Hepatocyte (in vitro differentiated cells): ENCODE data around the gene EPS8L1. TPM values are rescaled to one million over a fixed set of nuclear protein-coding genes. Genes with fewer than 3 reads are reported as not detected.

Experiments
- DNase-seq: peaks from one replicate; pipeline ENCODE4 v3.0.0-alpha.2; 2016; ENCODE audit warnings: low spot score
- H2AFZ ChIP-seq: fragments of 200-600 bp; sonication (generic); 2 replicates; pipeline ENCODE4 v1.6.0; 2016; ENCODE audit warnings: antibody characterized with exemption, mild to moderate bottlenecking
- H3K27ac ChIP-seq: fragments of 200-600 bp; sonication (generic); 2 replicates; pipeline ENCODE4 v1.5.1; 2016; ENCODE audit warnings: mild to moderate bottlenecking
- H3K27me3 ChIP-seq: fragments of 200-600 bp; sonication (generic); 2 replicates; pipeline ENCODE4 v1.6.1; 2016
- H3K36me3 ChIP-seq: fragments of 200-600 bp; sonication (generic); replicated peaks from 2 replicates; pipeline ENCODE4 v1.5.1; 2016; ENCODE audit warnings: low read depth; ENCODE audit not compliant: insufficient read depth
- H3K4me1 ChIP-seq: fragments of 200-600 bp; sonication (generic); 2 replicates; pipeline ENCODE4 v1.5.1; 2016; ENCODE audit warnings: mild to moderate bottlenecking, moderate library complexity; ENCODE audit not compliant: insufficient read depth
- H3K4me2 ChIP-seq: fragments of 200-600 bp; sonication (generic); 2 replicates; pipeline ENCODE4 v1.6.0; 2016
- H3K4me3 ChIP-seq: fragments of 200-600 bp; sonication (generic); 2 replicates; pipeline ENCODE4 v1.5.1; 2016; ENCODE audit warnings: mild to moderate bottlenecking
- H3K79me2 ChIP-seq: fragments of 200-600 bp; sonication (generic); 2 replicates; pipeline ENCODE4 v1.6.0; 2017; ENCODE audit warnings: mild to moderate bottlenecking
- H3K9me2 ChIP-seq: fragments of 200-600 bp; sonication (generic); replicated peaks from 2 replicates; pipeline ENCODE4 v1.6.0; 2017; ENCODE audit warnings: mild to moderate bottlenecking; ENCODE audit not compliant: insufficient read depth
- H3K9me3 ChIP-seq: fragments of 200-600 bp; sonication (generic); 2 replicates; pipeline ENCODE4 v1.5.1; 2016; ENCODE audit warnings: low read depth, mild to moderate bottlenecking
- H4K20me1 ChIP-seq: fragments of 200-600 bp; sonication (generic); 2 replicates; pipeline ENCODE4 v1.6.0; 2016; ENCODE audit warnings: mild to moderate bottlenecking; ENCODE audit not compliant: insufficient read depth, poor library complexity, severe bottlenecking
- CTCF ChIP-seq: fragments of 200-600 bp; sonication (generic); IDR thresholded peaks from 2 replicates; pipeline ENCODE4 v1.5.1; 2016; ENCODE audit warnings: antibody characterized with exemption, mild to moderate bottlenecking; ENCODE audit not compliant: poor library complexity
- EZH2 ChIP-seq: fragments of 200-600 bp; sonication (generic); IDR thresholded peaks from 2 replicates; pipeline ENCODE4 v1.6.1; 2016; ENCODE audit warnings: antibody characterized with exemption, mild to moderate bottlenecking, borderline replicate concordance
- EZH2phosphoT487 ChIP-seq: fragments of 200-600 bp; sonication (generic); IDR thresholded peaks from one replicate; pipeline ENCODE4 v1.6.1; 2018; ENCODE audit warnings: antibody characterized with exemption, mild to moderate bottlenecking, low read depth, moderate library complexity; ENCODE audit not compliant: unreplicated experiment, severe bottlenecking
- WGBS: methylation state at CpG from one replicate; pipeline ENCODE4 v1.1.6; 2016; ENCODE audit warnings: low lambda C conversion rate; ENCODE audit errors: missing lambda C conversion rate; 5-methylcytosine and 5-hydroxymethylcytosine counted together
- polyA plus RNA-seq: library from polyadenylated mRNA; unstranded; fragments of >200 nt; fragmentation: Nextera tagmentation; extraction: Ambion mirVana; gene quantifications from 2 replicates; pipeline ENCODE4 v1.2.1, GENCODE V29; 2016
- total RNA-seq: library from RNA; depleted of rRNA; stranded (reverse); fragments of >200 nt; gene quantifications from 2 replicates; pipeline ENCODE4 v1.2.3, GENCODE V29; 2014

Gene EPS8L1
- total and polyA plus RNA-seq, 2 experiments from 2014 or later = 20.5 to 33.8 TPM

- DNase-seq = no peak
- Histone ChIP-seq H3K79me2 (peaks cover 62% of the 10 kb centered on the region), H3K27me3 (no peaks in the 10 kb centered on the region), H3K9me3 (no peaks in the 10 kb centered on the region), H3K4me3 (no peak overlapping the region), H3K27ac (no peak overlapping the region), H3K36me3 (no peaks in the 10 kb centered on the region), H2AFZ (no peak overlapping the region), H4K20me1 (peaks cover 39% of the 10 kb centered on the region), H3K4me1 (peaks cover 29% of the 10 kb centered on the region), H3K9me2 (no peaks in the 10 kb centered on the region), H3K4me2 (no peak overlapping the region)
- WGBS = 94% methylated on average over 20 of the region's 21 CpGs
- no peak for TF ChIP-seq CTCF
- TF ChIP-seq EZH2phosphoT487 = no peak
- no peak for TF ChIP-seq EZH2
These were observed 35.7 kb downstream of the EPS8L1 start for GRCh38 chr19:55111238-55111831.

GRCh38 chr19:55112246-55112776 lies 36.6 kb downstream of the EPS8L1 start:
- peaks cover 29% of the 10 kb centered on the region for H3K4me1 ChIP-seq
- no peaks in the 10 kb centered on the region for H3K9me3 ChIP-seq
- H3K36me3 ChIP-seq = no peaks in the 10 kb centered on the region
- peak overlapping the region; percentile 71 for H3K4me2 ChIP-seq
- H3K27ac ChIP-seq = peak overlapping the region; percentile 95
- no peak overlapping the region for H2AFZ ChIP-seq
- H3K27me3 ChIP-seq = no peaks in the 10 kb centered on the region
- peaks cover 42% of the 10 kb centered on the region for H4K20me1 ChIP-seq
- no peaks in the 10 kb centered on the region for H3K9me2 ChIP-seq
- peaks cover 65% of the 10 kb centered on the region for H3K79me2 ChIP-seq
- peak; percentile 5 for DNase-seq
- 94% methylated on average over 25 of the region's 25 CpGs for WGBS
- H3K4me3 ChIP-seq = no peak overlapping the region
- TF ChIP-seq EZH2 = no peak
- TF ChIP-seq EZH2phosphoT487 = no peak
- no peak for TF ChIP-seq CTCF

- Histone ChIP-seq H3K4me3 (no peak overlapping the region), H3K36me3 (no peaks in the 10 kb centered on the region), H3K4me2 (peak overlapping the region; percentile 71), H3K4me1 (peaks cover 29% of the 10 kb centered on the region), H3K27ac (peak overlapping the region; percentile 95), H3K27me3 (no peaks in the 10 kb centered on the region), H3K9me2 (no peaks in the 10 kb centered on the region), H2AFZ (no peak overlapping the region), H4K20me1 (peaks cover 42% of the 10 kb centered on the region), H3K79me2 (peaks cover 65% of the 10 kb centered on the region), H3K9me3 (no peaks in the 10 kb centered on the region)
- DNase-seq = peak; percentile 36
- 82% methylated on average over 22 of the region's 23 CpGs for WGBS
- TF ChIP-seq EZH2 (no peak), CTCF (no peak), EZH2phosphoT487 (no peak)
These were observed 37.3 kb downstream of the EPS8L1 start for GRCh38 chr19:55112777-55113569.
